ENCODE results near the gene GALNT17.

DNA sequence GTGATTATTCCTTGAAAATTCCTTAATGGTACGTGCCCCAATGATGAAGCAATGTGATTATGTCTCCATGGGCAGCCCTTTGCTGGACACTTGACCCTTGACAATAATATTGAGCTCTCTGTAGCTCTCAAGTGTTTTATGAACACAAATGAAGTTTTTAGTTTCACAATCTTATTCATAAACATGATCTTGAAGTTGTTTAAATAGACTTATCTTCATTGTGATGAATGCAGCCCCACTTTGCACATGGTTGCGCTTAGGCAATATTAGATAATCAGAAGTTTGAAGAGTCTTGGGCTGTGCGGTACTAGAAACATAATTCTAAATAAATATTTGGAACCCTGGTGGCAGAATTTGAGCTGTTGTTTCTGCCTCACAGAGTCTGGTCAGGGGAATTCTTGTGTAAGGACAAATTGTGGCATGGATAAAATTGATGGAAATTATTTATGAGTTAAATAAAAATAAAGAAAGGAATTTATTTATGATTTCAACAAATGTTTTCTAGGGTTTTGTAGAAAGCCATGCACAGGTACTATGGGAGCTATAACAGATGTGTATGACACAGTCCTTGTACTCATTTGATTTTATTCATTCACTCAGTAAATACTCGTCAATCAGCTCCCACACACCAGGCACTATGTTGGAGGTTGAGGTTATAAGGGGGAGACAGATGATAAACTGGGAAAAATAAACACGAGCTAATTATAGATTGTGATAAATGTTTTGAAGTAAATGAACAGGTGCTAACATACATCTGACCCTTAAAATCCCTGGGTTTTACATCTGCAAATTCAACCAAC is 217.9 kb downstream of the GALNT17 start:
- TF ChIP-seq, protein P1, sequence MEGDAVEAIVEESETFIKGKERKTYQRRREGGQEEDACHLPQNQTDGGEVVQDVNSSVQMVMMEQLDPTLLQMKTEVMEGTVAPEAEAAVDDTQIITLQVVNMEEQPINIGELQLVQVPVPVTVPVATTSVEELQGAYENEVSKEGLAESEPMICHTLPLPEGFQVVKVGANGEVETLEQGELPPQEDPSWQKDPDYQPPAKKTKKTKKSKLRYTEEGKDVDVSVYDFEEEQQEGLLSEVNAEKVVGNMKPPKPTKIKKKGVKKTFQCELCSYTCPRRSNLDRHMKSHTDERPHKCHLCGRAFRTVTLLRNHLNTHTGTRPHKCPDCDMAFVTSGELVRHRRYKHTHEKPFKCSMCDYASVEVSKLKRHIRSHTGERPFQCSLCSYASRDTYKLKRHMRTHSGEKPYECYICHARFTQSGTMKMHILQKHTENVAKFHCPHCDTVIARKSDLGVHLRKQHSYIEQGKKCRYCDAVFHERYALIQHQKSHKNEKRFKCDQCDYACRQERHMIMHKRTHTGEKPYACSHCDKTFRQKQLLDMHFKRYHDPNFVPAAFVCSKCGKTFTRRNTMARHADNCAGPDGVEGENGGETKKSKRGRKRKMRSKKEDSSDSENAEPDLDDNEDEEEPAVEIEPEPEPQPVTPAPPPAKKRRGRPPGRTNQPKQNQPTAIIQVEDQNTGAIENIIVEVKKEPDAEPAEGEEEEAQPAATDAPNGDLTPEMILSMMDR (IDR thresholded peaks at IDR 0.05), result no peak
- TF ChIP-seq POLR2A (IDR thresholded peaks at IDR 0.05), result no peak

All from heart left ventricle (tissue), 13 donors.